ENCODE data around the gene HTR1E. TPM values are rescaled to one million over a fixed set of nuclear protein-coding genes. Genes with fewer than 3 reads are reported as not detected.
"Not testable (repeated sequence)": the region's sequence is repeated elsewhere in the genome, so short reads cannot be mapped to it uniquely, and the experiment has no call there.

HTR1E gene
- total and polyA plus RNA-seq, 11 donors, result not detected

- intact Hi-C loops (cut with DNase I), result no loop called here
- Histone ChIP-seq H3K27me3 (no peaks in the 10 kb centered on the region), H3K4me1 (no peaks in the 10 kb centered on the region), H3K9me3 (no peaks in the 10 kb centered on the region), H3K36me3 (no peaks in the 10 kb centered on the region), H3K4me3 (no peak overlapping the region), H3K27ac (no peak overlapping the region)
- DNase-seq (no peak), ATAC-seq (no peak)
- WGBS, 4 donors, result 63 to 83% (median 70%) methylated on average over 2 of the region's 2 CpGs
- TF ChIP-seq POLR2A (IDR thresholded peaks at IDR 0.05) (no peak), CTCF (IDR thresholded peaks at IDR 0.05) (no peak)
These were observed 35.8 kb downstream of the HTR1E start for GRCh38 chr6:86973088-86973487.

GRCh38 chr6:86978251-86978650 is 40.9 kb downstream of the HTR1E start:
- no peak overlapping the region for H3K27ac ChIP-seq
- H3K9me3 ChIP-seq, result no peaks in the 10 kb centered on the region
- H3K36me3 ChIP-seq, result no peaks in the 10 kb centered on the region
- H3K4me1 ChIP-seq, result no peaks in the 10 kb centered on the region
- no peaks in the 10 kb centered on the region for H3K27me3 ChIP-seq
- DNase-seq (no peak), ATAC-seq (no peak)
- 80 to 89% (median 86%) methylated on average over 2 of the region's 2 CpGs for WGBS, 4 donors
- intact Hi-C loops (cut with DNase I), result no loop called here
- H3K4me3 ChIP-seq, result no peak overlapping the region
- TF ChIP-seq CTCF (IDR thresholded peaks at IDR 0.05) (no peak), POLR2A (IDR thresholded peaks at IDR 0.05) (no peak)

- TF ChIP-seq POLR2A (IDR thresholded peaks at IDR 0.05), result no peak
- TF ChIP-seq CTCF (IDR thresholded peaks at IDR 0.05), result no peak
- H3K9me3 ChIP-seq, result peaks cover 0 to 15% (median 0%) of the 10 kb centered on the region in 12 donors
- no peaks in the 10 kb centered on the region for H3K36me3 ChIP-seq
- DNase-seq (no peak), ATAC-seq (no peak)
- no peaks in the 10 kb centered on the region for H3K4me1 ChIP-seq
- no peak overlapping the region for H3K4me3 ChIP-seq
- intact Hi-C loops (cut with DNase I), result no loop called here
- no peak overlapping the region for H3K27ac ChIP-seq
- H3K27me3 ChIP-seq, result no peaks in the 10 kb centered on the region
These were observed 64.2 kb downstream of the HTR1E start for GRCh38 chr6:87001494-87001893.

- 75 to 89% (median 85%) methylated on average over 4 of the region's 4 CpGs for WGBS, 4 donors
- intact Hi-C loops (cut with DNase I); DNase-seq: not testable (repeated sequence)
These were observed 65.1 kb downstream of the HTR1E start for GRCh38 chr6:87002391-87002790.

GRCh38 chr6:87006541-87006940 is 69.2 kb downstream of the HTR1E start:
- H3K27me3 ChIP-seq; ATAC-seq; DNase-seq; H3K27ac ChIP-seq; H3K9me3 ChIP-seq; intact Hi-C loops (cut with DNase I); H3K36me3 ChIP-seq; H3K4me1 ChIP-seq; H3K4me3 ChIP-seq: not testable (repeated sequence)
- WGBS, 4 donors, result 69 to 83% (median 73%) methylated on average over 2 of the region's 2 CpGs

More at GRCh38 chr6:87002391-87002790, 65.1 kb downstream of the HTR1E start:
- not testable (repeated sequence) for H3K27me3 ChIP-seq, H3K27ac ChIP-seq, H3K4me1 ChIP-seq, H3K36me3 ChIP-seq, H3K4me3 ChIP-seq, ATAC-seq
- peaks cover 0 to 17% (median 0%) of the 10 kb centered on the region in 12 donors for H3K9me3 ChIP-seq

GRCh38 chr6:87009581-87009980 is 72.3 kb downstream of the HTR1E start:
- H3K36me3 ChIP-seq; H3K4me3 ChIP-seq; H3K9me3 ChIP-seq; DNase-seq; H3K4me1 ChIP-seq; ATAC-seq; H3K27me3 ChIP-seq; intact Hi-C loops (cut with DNase I); H3K27ac ChIP-seq: not testable (repeated sequence)
- 88 to 96% methylated on average over 8 to 21 of the region's 34 CpGs; no CpG with 5 or more reads in 2 of the 4 donors for WGBS, 4 donors

Measured in heart left ventricle (tissue), 16 donors.